ENCODE measurements around the gene EMID1.

EMID1 gene

GRCh38 chr22:29208879-29209623 lies 3.4 kb downstream of the EMID1 start:
- peaks cover 3 to 5% of the 10 kb centered on the region in 2 donors for H3K4me1 Mint-ChIP-seq (ENCODE audit: low read depth in 2 of 2)
- ATAC-seq (replicated peaks) (no peak), DNase-seq (no peak)
- H3K9me3 Mint-ChIP-seq: no peaks in the 10 kb centered on the region
- peak overlapping the region in 1 of 2 donors; percentile 30 for H3K27ac Mint-ChIP-seq
- H3K27me3 Mint-ChIP-seq: peaks cover 0 to 12% of the 10 kb centered on the region in 2 donors
- H3K36me3 Mint-ChIP-seq (ENCODE audit: insufficient read depth): peaks cover 7% of the 10 kb centered on the region
- H3K4me3 Mint-ChIP-seq: no peak overlapping the region

GRCh38 chr22:29209624-29209929 lies 3.9 kb downstream of the EMID1 start:
- DNase-seq: no peak
- H3K27me3 Mint-ChIP-seq: peaks cover 0 to 8% of the 10 kb centered on the region in 2 donors
- ATAC-seq (replicated peaks): no peak
- no peaks in the 10 kb centered on the region for H3K9me3 Mint-ChIP-seq
- H3K36me3 Mint-ChIP-seq (ENCODE audit: insufficient read depth): peaks cover 7% of the 10 kb centered on the region
- H3K4me1 Mint-ChIP-seq (ENCODE audit: low read depth in 2 of 2): peaks cover 3% of the 10 kb centered on the region in 2 donors
- no peak overlapping the region for H3K4me3 Mint-ChIP-seq
- peak overlapping the region in 1 of 2 donors; percentile 30 for H3K27ac Mint-ChIP-seq

- Mint-ChIP-seq H3K27ac (no peak overlapping the region), H3K27me3 (no peaks in the 10 kb centered on the region), H3K4me1 (ENCODE audit: low read depth in 2 of 2) (peaks cover 1 to 3% of the 10 kb centered on the region in 2 donors), H3K9me3 (no peaks in the 10 kb centered on the region), H3K4me3 (no peak overlapping the region), H3K36me3 (ENCODE audit: insufficient read depth) (peaks cover 7% of the 10 kb centered on the region)
- no peak for ATAC-seq (replicated peaks)
- no peak for DNase-seq
Measured at GRCh38 chr22:29211066-29211465, 5.4 kb downstream of the EMID1 start.

GRCh38 chr22:29211466-29211865 lies 5.8 kb downstream of the EMID1 start:
- no peak overlapping the region for H3K27ac Mint-ChIP-seq
- no peaks in the 10 kb centered on the region for H3K9me3 Mint-ChIP-seq
- H3K36me3 Mint-ChIP-seq (ENCODE audit: insufficient read depth): peaks cover 4% of the 10 kb centered on the region
- DNase-seq (no peak), ATAC-seq (replicated peaks) (no peak)
- H3K27me3 Mint-ChIP-seq: no peaks in the 10 kb centered on the region
- peaks cover 0 to under 1% of the 10 kb centered on the region in 2 donors for H3K4me1 Mint-ChIP-seq (ENCODE audit: low read depth in 2 of 2)
- no peak overlapping the region for H3K4me3 Mint-ChIP-seq

- Mint-ChIP-seq H3K27me3 (no peaks in the 10 kb centered on the region), H3K36me3 (ENCODE audit: insufficient read depth) (peaks cover 3% of the 10 kb centered on the region), H3K27ac (no peak overlapping the region), H3K4me3 (no peak overlapping the region), H3K4me1 (ENCODE audit: low read depth in 2 of 2) (no peaks in the 10 kb centered on the region), H3K9me3 (no peaks in the 10 kb centered on the region)
- ATAC-seq (replicated peaks): no peak
- DNase-seq: no peak
Measured at GRCh38 chr22:29212743-29213142, 7.0 kb downstream of the EMID1 start.

- no peaks in the 10 kb centered on the region for H3K27me3 Mint-ChIP-seq
Measured at GRCh38 chr22:29213493-29213892, 7.8 kb downstream of the EMID1 start.

GRCh38 chr22:29214232-29214631 lies 8.5 kb downstream of the EMID1 start:
- no peak overlapping the region for H3K27ac Mint-ChIP-seq

More at GRCh38 chr22:29213493-29213892, 7.8 kb downstream of the EMID1 start:
- no peak overlapping the region for H3K27ac Mint-ChIP-seq
- DNase-seq (no peak), ATAC-seq (replicated peaks) (no peak)
- H3K4me1 Mint-ChIP-seq (ENCODE audit: low read depth in 2 of 2): no peaks in the 10 kb centered on the region
- H3K36me3 Mint-ChIP-seq (ENCODE audit: insufficient read depth): no peaks in the 10 kb centered on the region
- H3K4me3 Mint-ChIP-seq: no peak overlapping the region
- no peaks in the 10 kb centered on the region for H3K9me3 Mint-ChIP-seq

GRCh38 chr22:29215012-29215860 lies 9.5 kb downstream of the EMID1 start:
- H3K27me3 Mint-ChIP-seq: peaks cover 0 to 6% of the 10 kb centered on the region in 2 donors
- ATAC-seq (replicated peaks) (no peak), DNase-seq (no peak)
- H3K4me1 Mint-ChIP-seq (ENCODE audit: low read depth in 2 of 2): no peaks in the 10 kb centered on the region
- H3K27ac Mint-ChIP-seq: no peak overlapping the region
- H3K9me3 Mint-ChIP-seq: no peaks in the 10 kb centered on the region
- H3K4me3 Mint-ChIP-seq: no peak overlapping the region
- no peaks in the 10 kb centered on the region for H3K36me3 Mint-ChIP-seq (ENCODE audit: insufficient read depth)

More at GRCh38 chr22:29214232-29214631, 8.5 kb downstream of the EMID1 start:
- Mint-ChIP-seq H3K4me3 (no peak overlapping the region), H3K36me3 (ENCODE audit: insufficient read depth) (no peaks in the 10 kb centered on the region), H3K4me1 (ENCODE audit: low read depth in 2 of 2) (no peaks in the 10 kb centered on the region), H3K9me3 (no peaks in the 10 kb centered on the region), H3K27me3 (no peaks in the 10 kb centered on the region)
- no peak for ATAC-seq (replicated peaks)
- no peak for DNase-seq

- H3K4me1 Mint-ChIP-seq (ENCODE audit: low read depth in 2 of 2): no peaks in the 10 kb centered on the region
- DNase-seq (no peak), ATAC-seq (replicated peaks) (no peak)
- H3K27me3 Mint-ChIP-seq: peaks cover 0 to 8% of the 10 kb centered on the region in 2 donors
- H3K27ac Mint-ChIP-seq: no peak overlapping the region
- no peaks in the 10 kb centered on the region for H3K9me3 Mint-ChIP-seq
- H3K36me3 Mint-ChIP-seq (ENCODE audit: insufficient read depth): no peaks in the 10 kb centered on the region
- H3K4me3 Mint-ChIP-seq: no peak overlapping the region
Measured at GRCh38 chr22:29216011-29216872, 10.5 kb downstream of the EMID1 start.

GRCh38 chr22:29216873-29217666 lies 11.4 kb downstream of the EMID1 start:
- DNase-seq (no peak), ATAC-seq (replicated peaks) (no peak)
- H3K4me3 Mint-ChIP-seq: no peak overlapping the region
- no peak overlapping the region for H3K27ac Mint-ChIP-seq
- peaks cover 0 to 8% of the 10 kb centered on the region in 2 donors for H3K27me3 Mint-ChIP-seq
- H3K36me3 Mint-ChIP-seq (ENCODE audit: insufficient read depth): no peaks in the 10 kb centered on the region
- H3K4me1 Mint-ChIP-seq (ENCODE audit: low read depth in 2 of 2): no peaks in the 10 kb centered on the region
- H3K9me3 Mint-ChIP-seq: no peaks in the 10 kb centered on the region

GRCh38 chr22:29217827-29218757 lies 12.4 kb downstream of the EMID1 start:
- no peak overlapping the region for H3K27ac Mint-ChIP-seq
- ATAC-seq (replicated peaks) (no peak), DNase-seq (no peak)
- no peak overlapping the region for H3K4me3 Mint-ChIP-seq
- H3K9me3 Mint-ChIP-seq: no peaks in the 10 kb centered on the region
- H3K36me3 Mint-ChIP-seq (ENCODE audit: insufficient read depth): no peaks in the 10 kb centered on the region
- peaks cover 0 to 8% of the 10 kb centered on the region in 2 donors for H3K27me3 Mint-ChIP-seq
- no peaks in the 10 kb centered on the region for H3K4me1 Mint-ChIP-seq (ENCODE audit: low read depth in 2 of 2)
